ENCODE results near the gene SCARF2.

DNA sequence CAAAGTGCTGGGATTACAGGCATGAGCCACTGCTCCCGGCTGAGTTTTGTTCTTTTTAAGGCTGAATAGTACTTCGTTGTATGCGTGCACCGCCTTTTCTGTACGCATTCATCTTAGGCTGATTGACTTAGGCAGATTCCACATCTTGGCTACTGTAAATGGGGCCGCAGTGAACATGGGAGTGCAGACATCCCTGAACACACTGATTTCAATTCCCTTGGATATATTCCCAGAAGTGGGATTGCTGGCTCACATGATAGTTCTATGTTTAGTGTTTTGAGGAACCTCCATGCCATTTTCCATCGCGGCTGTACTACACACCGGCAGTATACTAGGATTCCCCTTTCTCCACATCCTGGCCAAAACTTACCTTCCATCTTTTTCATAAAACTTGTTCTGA is 54.1 kb downstream of the SCARF2 start:
- TF ChIP-seq GATA2 (IDR thresholded peaks at IDR 0.05; ENCODE audit: low read depth, low read length) (no peak), GATA3 (IDR thresholded peaks at IDR 0.05; ENCODE audit: low read depth, low read length) (no peak)
